ENCODE data around the gene NEDD4L. TPM values are rescaled to one million over a fixed set of nuclear protein-coding genes. Genes with fewer than 3 reads are reported as not detected.
A peak's percentile ranks its signal among the peaks of the same experiment; 100 is the strongest.

NEDD4L gene
- total RNA-seq, 1 donor from 2014 or later: 93.9 TPM

DNA sequence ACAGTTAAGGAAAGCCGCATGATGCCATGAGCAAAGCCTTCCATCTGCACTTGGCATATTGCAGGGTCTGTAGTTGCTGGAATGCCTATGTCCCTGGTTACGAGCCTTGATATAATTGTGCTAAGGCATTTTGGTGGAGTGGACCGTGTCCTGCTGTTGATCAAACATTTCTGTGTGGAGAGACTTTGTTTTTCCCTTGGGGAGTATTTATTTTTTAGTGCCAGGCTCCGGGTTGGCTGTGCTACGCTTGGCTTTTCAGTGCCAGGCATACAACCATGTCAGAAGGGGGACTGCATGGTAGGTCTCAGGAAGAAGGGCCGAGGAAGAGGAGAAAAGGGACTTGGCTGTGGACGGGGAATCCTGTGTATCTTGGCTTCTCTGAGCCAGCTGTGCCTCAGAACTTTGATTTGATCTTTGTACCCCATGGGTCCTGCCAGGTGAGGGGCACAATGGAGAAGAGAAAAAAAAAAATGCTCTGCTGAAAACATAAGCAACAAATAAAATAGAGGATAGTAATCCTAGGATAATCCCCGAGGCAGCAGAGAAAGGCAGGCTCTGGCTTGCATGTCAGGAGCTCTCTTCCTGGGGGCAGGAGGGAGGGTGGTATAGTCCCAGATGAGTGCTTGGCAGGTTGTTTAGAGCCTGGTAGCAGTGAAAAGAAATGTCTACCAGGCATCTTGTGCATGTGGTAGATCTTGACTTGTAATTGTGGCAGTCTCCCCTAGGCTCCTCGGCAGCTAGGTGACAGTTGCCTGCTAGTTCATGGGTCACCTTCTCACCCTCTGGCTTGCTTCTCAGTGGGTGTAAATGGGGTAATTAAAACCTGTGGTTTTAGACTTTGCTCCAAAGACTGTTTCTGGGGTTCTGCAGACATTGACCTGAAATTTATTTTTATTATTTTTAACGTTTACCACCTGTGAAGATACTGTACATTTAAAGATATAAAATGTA, 233.0 kb downstream of the NEDD4L start:
- no peak overlapping the region for H3K4me3 Mint-ChIP-seq (ENCODE audit: unreplicated experiment)
- Histone ChIP-seq H4K20me1 (ENCODE audit: insufficient read depth, low read length) (peaks cover 69% of the 10 kb centered on the region), H3K27me3 (ENCODE audit: insufficient read depth, low read length) (no peaks in the 10 kb centered on the region), H3K4me1 (ENCODE audit: insufficient read depth, low read length) (peaks cover 6% of the 10 kb centered on the region), H3K4me2 (ENCODE audit: low read length) (no peak overlapping the region), H3K4me3 (ENCODE audit: insufficient read depth, low read depth, low read length) (no peak overlapping the region), H3K79me2 (ENCODE audit: insufficient read depth, low read length) (peaks cover 84% of the 10 kb centered on the region), H2AFZ (ENCODE audit: low read depth, low read length) (no peak overlapping the region), H3K9me3 (ENCODE audit: insufficient read depth, low read depth, low read length) (no peaks in the 10 kb centered on the region), H3K9ac (ENCODE audit: low read length) (no peak overlapping the region), H3K27ac (ENCODE audit: low read depth, low read length) (no peak overlapping the region), H3K36me3 (ENCODE audit: insufficient read depth, low read length) (no peaks in the 10 kb centered on the region)
- H3K9me3 Mint-ChIP-seq (ENCODE audit: unreplicated experiment): no peaks in the 10 kb centered on the region
- H3K36me3 Mint-ChIP-seq (ENCODE audit: low read depth, unreplicated experiment): peaks cover 5% of the 10 kb centered on the region
- no peak for FAIRE-seq
- H3K27ac Mint-ChIP-seq (ENCODE audit: unreplicated experiment): peak overlapping the region; percentile 30
- TF ChIP-seq, protein P1, sequence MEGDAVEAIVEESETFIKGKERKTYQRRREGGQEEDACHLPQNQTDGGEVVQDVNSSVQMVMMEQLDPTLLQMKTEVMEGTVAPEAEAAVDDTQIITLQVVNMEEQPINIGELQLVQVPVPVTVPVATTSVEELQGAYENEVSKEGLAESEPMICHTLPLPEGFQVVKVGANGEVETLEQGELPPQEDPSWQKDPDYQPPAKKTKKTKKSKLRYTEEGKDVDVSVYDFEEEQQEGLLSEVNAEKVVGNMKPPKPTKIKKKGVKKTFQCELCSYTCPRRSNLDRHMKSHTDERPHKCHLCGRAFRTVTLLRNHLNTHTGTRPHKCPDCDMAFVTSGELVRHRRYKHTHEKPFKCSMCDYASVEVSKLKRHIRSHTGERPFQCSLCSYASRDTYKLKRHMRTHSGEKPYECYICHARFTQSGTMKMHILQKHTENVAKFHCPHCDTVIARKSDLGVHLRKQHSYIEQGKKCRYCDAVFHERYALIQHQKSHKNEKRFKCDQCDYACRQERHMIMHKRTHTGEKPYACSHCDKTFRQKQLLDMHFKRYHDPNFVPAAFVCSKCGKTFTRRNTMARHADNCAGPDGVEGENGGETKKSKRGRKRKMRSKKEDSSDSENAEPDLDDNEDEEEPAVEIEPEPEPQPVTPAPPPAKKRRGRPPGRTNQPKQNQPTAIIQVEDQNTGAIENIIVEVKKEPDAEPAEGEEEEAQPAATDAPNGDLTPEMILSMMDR (IDR thresholded peaks at IDR 0.05; ENCODE audit: insufficient read depth, low read depth, low read length): no peak
- no peak for TF ChIP-seq EZH2 (IDR thresholded peaks at IDR 0.05; ENCODE audit: insufficient read depth, low read length)
- DNase-seq (ENCODE audit: low read depth): no peak
- H3K27me3 Mint-ChIP-seq (ENCODE audit: low read depth, unreplicated experiment): no peaks in the 10 kb centered on the region
- peaks cover 15% of the 10 kb centered on the region for H3K4me1 Mint-ChIP-seq (ENCODE audit: low read depth, unreplicated experiment)

DNA sequence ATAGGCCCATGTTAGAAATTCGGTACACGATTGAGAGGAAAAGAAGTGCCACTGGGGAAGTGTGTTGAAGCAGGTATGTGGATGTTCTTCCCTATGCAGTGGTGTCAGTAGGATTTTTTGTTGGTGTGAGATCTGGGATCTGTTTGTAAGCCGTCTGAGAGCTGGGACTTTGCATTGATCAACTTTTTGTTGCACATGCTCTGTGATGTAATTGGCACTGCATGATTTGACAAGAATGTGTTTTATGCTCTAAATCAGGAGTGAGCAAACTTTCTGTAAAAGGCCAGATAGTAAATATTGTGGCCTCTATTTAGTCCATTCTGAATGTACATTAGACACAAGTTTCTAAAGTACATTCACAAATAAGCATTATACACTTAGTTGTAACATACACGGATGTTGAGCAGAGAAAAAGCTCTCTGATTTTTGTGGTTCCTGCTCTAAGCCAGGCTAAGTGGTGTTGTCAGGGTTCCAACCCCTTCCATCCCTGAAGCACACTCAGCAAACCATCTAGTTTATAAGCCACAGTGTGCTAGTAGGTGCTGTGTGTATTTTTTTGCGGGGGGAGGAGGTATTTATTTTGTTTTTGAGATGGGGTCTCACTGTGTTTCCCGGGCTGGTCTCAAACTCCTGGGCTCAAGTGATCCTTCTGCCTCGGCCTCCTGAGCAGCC, 235.6 kb downstream of the NEDD4L start:
- DNase-seq (ENCODE audit: low read depth): no peak
- Histone ChIP-seq H3K9ac (ENCODE audit: low read length) (no peak overlapping the region), H3K4me2 (ENCODE audit: low read length) (no peak overlapping the region), H3K36me3 (ENCODE audit: insufficient read depth, low read length) (no peaks in the 10 kb centered on the region), H3K79me2 (ENCODE audit: insufficient read depth, low read length) (peaks cover 83% of the 10 kb centered on the region), H3K27ac (ENCODE audit: low read depth, low read length) (no peak overlapping the region), H3K27me3 (ENCODE audit: insufficient read depth, low read length) (no peaks in the 10 kb centered on the region), H3K9me3 (ENCODE audit: insufficient read depth, low read depth, low read length) (no peaks in the 10 kb centered on the region), H3K4me3 (ENCODE audit: insufficient read depth, low read depth, low read length) (no peak overlapping the region), H4K20me1 (ENCODE audit: insufficient read depth, low read length) (peaks cover 68% of the 10 kb centered on the region), H2AFZ (ENCODE audit: low read depth, low read length) (no peak overlapping the region), H3K4me1 (ENCODE audit: insufficient read depth, low read length) (no peaks in the 10 kb centered on the region)
- no peak for FAIRE-seq
- H3K4me3 Mint-ChIP-seq (ENCODE audit: unreplicated experiment): no peak overlapping the region
- H3K9me3 Mint-ChIP-seq (ENCODE audit: unreplicated experiment): no peaks in the 10 kb centered on the region
- no peak overlapping the region for H3K27ac Mint-ChIP-seq (ENCODE audit: unreplicated experiment)
- H3K4me1 Mint-ChIP-seq (ENCODE audit: low read depth, unreplicated experiment): peaks cover 4% of the 10 kb centered on the region
- TF ChIP-seq, protein P1 (IDR thresholded peaks at IDR 0.05; ENCODE audit: insufficient read depth, low read depth, low read length): no peak
- no peak for TF ChIP-seq EZH2 (IDR thresholded peaks at IDR 0.05; ENCODE audit: insufficient read depth, low read length)
- no peaks in the 10 kb centered on the region for H3K27me3 Mint-ChIP-seq (ENCODE audit: low read depth, unreplicated experiment)
- H3K36me3 Mint-ChIP-seq (ENCODE audit: low read depth, unreplicated experiment): peaks cover 6% of the 10 kb centered on the region
